ENCODE results near the gene MYO7B. TPM values are rescaled to one million over a fixed set of nuclear protein-coding genes. Genes with fewer than 3 reads are reported as not detected.

MYO7B gene
- total RNA-seq, 4 donors from 2014 or later: 214 to 1,039 (median 594) TPM

DNA sequence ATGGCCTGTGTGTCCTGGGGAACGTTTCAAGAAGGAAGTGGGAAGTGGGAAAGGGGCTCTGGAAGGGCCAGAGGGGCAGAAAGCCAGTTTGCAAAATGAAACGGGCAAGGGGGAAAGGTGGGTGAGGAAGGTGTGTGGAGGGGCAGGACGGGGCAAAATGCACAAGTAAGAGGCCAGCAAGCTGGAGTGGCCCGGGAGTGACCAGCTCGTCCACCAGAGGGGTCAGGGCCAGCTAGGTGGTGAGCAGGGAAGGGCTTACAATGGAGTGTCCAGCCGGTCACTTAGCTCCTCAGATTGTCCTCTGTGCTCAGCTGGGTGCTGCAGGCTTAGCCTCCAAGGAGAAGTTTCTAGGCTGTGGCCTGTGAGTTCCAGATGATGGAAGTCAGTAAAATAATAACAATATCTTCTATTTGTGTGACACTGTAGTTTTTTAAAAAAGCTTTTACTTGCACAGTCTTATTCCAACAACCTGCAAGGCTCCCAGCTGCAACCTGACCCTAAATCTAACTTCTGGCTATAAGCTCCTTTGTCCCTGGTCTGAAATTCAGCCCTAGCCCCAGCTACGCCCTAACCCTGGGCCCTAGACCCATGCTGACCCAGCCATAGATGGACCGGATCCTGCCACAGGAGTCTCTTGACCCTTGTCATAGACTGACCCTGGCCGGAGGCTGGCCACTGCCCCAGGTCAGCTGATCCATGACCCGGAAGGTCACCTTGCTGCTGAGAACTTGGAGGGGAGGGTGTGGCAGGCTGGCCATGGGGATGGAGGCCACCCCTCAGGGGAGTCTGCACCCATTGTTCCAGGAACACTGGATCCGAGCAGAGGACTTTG lies 29.2 kb downstream of the MYO7B start:
- H3K36me3 ChIP-seq: peaks cover 0 to 63% (median 0%) of the 10 kb centered on the region in 3 donors
- no peak for TF ChIP-seq POLR2A (IDR thresholded peaks at IDR 0.05)
- TF ChIP-seq, protein P1, sequence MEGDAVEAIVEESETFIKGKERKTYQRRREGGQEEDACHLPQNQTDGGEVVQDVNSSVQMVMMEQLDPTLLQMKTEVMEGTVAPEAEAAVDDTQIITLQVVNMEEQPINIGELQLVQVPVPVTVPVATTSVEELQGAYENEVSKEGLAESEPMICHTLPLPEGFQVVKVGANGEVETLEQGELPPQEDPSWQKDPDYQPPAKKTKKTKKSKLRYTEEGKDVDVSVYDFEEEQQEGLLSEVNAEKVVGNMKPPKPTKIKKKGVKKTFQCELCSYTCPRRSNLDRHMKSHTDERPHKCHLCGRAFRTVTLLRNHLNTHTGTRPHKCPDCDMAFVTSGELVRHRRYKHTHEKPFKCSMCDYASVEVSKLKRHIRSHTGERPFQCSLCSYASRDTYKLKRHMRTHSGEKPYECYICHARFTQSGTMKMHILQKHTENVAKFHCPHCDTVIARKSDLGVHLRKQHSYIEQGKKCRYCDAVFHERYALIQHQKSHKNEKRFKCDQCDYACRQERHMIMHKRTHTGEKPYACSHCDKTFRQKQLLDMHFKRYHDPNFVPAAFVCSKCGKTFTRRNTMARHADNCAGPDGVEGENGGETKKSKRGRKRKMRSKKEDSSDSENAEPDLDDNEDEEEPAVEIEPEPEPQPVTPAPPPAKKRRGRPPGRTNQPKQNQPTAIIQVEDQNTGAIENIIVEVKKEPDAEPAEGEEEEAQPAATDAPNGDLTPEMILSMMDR (IDR thresholded peaks at IDR 0.05): no peak

DNA sequence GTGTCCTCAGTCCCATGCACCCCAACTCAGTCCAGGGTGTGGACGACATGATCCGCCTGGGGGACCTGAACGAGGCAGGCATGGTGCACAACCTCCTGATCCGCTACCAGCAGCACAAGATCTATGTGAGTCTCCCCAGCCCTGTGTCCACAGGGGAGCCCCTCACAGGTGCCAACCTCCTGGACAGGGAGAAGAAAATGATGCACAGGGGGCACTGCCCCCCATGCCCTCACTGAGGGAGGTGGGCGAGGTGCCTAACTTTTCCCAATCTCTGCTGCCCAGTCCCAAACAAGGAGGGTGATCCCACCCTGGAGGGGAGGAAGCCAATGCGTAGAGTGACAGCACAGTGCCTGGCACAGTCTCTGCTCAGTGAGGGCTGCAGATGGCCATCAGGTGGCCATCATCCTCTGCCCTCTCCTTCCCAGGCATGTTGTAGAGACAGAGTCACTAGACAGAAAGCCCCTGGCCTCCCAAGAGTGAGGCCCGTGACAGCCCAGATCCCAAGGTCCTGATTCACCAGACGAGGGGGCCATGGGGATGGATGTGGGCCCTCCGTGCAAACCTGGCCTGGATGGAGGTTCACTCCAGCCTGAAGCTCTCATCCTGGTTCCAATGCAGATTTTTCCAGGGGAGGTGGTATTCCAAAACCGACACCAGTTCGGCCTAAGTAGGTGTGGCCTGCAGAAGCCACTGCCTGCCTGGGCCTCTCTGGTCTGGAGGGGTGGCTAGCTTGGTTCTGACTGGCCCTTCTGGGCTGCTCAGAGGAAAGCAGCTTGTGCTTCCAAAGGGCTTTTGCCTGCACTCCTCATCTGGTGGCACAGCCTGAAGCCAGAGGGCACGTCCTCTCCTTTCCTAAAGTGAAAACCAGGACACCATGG lies 30.0 kb downstream of the MYO7B start:
- Histone ChIP-seq H3K9me3 (no peaks in the 10 kb centered on the region), H3K4me3 (no peak overlapping the region), H3K4me1 (peaks cover 0 to 7% (median 0%) of the 10 kb centered on the region in 4 donors), H3K36me3 (peaks cover 0 to 56% (median 0%) of the 10 kb centered on the region in 3 donors), H3K27me3 (no peaks in the 10 kb centered on the region), H3K27ac (no peak overlapping the region)
- no peak for TF ChIP-seq POLR2A (IDR thresholded peaks at IDR 0.05)
- TF ChIP-seq, protein P1 (IDR thresholded peaks at IDR 0.05): no peak
- peak in 1 of 3 donors; percentile 17 for DNase-seq

More for the DNA sequence above, 29.2 kb downstream of the MYO7B start:
- Histone ChIP-seq H3K9me3 (no peaks in the 10 kb centered on the region), H3K27me3 (no peaks in the 10 kb centered on the region), H3K27ac (no peak overlapping the region), H3K4me3 (no peak overlapping the region), H3K4me1 (peaks cover 0 to 7% (median 0%) of the 10 kb centered on the region in 4 donors)
- peak in 1 of 3 donors; percentile 42 for DNase-seq

DNA sequence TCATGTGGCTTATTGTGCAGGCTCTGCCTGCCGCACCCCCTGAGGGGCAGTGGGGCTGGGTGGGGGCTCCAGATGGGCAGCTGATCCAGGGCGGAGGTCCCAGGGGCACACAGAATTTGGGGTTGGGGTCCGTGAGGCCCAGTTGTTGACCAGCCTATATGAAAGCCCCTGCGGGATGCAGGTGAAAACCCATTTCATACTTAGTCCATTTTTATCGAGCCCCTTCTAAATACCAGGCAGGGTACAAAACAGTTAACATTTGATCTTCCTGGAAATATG lies 30.6 kb downstream of the MYO7B start:
- no peak for DNase-seq
- Histone ChIP-seq H3K4me1 (peaks cover 0 to 7% (median 0%) of the 10 kb centered on the region in 4 donors), H3K27ac (no peak overlapping the region), H3K9me3 (no peaks in the 10 kb centered on the region), H3K36me3 (peaks cover 0 to 52% (median 0%) of the 10 kb centered on the region in 3 donors), H3K27me3 (no peaks in the 10 kb centered on the region), H3K4me3 (no peak overlapping the region)
- no peak for TF ChIP-seq POLR2A (IDR thresholded peaks at IDR 0.05)
- TF ChIP-seq, protein P1 (IDR thresholded peaks at IDR 0.05): no peak

DNA sequence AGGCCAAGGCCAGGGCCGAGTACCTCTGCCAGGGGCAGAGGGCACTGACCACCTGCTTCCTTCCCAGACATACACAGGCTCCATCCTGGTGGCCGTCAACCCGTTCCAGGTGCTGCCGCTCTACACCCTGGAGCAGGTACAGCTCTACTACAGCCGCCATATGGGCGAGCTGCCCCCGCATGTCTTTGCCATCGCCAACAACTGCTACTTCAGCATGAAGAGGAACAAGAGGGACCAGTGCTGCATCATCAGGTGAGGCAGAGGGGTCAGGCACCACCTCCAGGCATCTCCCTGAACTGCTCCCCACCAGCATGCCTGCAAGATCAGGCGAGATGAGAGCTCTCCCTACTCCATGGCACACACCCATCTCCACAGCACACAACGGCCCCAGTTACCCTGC lies 31.1 kb downstream of the MYO7B start:
- H3K9me3 ChIP-seq: no peaks in the 10 kb centered on the region
- H3K27ac ChIP-seq: no peak overlapping the region
- peak in 1 of 3 donors; percentile 37 for DNase-seq
- H3K36me3 ChIP-seq: peaks cover 0 to 52% (median 0%) of the 10 kb centered on the region in 3 donors
- H3K4me3 ChIP-seq: no peak overlapping the region
- peaks cover 0 to 5% (median 0%) of the 10 kb centered on the region in 4 donors for H3K4me1 ChIP-seq
- no peaks in the 10 kb centered on the region for H3K27me3 ChIP-seq
- TF ChIP-seq, protein P1 (IDR thresholded peaks at IDR 0.05): no peak
- no peak for TF ChIP-seq POLR2A (IDR thresholded peaks at IDR 0.05)

DNA sequence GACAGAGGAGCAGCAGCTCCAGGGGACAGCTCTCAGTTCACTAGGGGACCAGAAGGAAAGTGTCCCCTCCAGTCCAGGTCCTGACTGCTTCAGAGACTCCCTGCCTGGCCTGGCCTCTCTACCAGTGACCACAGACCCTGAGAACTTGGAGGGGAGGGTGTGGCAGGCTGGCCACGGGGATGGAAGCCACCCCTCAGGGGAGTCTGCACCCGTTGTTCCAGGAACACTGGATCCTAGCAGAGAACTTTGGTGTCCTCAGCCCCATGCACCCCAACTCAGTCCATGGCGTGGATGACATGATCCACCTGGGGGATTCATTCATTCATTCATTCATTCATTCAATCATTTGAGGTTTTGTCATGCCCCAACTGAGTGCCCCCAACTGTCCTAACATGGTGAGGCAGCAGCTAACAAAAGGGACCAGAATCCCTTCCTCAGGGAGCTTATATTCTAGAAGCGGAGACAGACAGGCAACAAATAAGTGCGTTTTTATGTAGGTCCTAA lies 31.9 kb downstream of the MYO7B start:
- peak in 1 of 3 donors; percentile 25 for DNase-seq
- TF ChIP-seq POLR2A (IDR thresholded peaks at IDR 0.05): no peak
- TF ChIP-seq, protein P1 (IDR thresholded peaks at IDR 0.05): no peak
- Histone ChIP-seq H3K27me3 (no peaks in the 10 kb centered on the region), H3K27ac (no peak overlapping the region), H3K4me3 (no peak overlapping the region), H3K36me3 (peaks cover 0 to 52% (median 0%) of the 10 kb centered on the region in 3 donors), H3K9me3 (no peaks in the 10 kb centered on the region), H3K4me1 (no peaks in the 10 kb centered on the region)

Data from Peyer's patch (tissue), 4 donors.